GM15510 (cell line): ENCODE measurements around the gene ADH1C.

Source experiments
- POLR2A ChIP-seq: IDR thresholded peaks from 3 replicates; pipeline ENCODE4 v1.6.1; 2011; ENCODE audit warnings: borderline replicate concordance; ENCODE audit not compliant: insufficient read length; ENCODE audit errors: extremely low read depth

Gene ADH1C

GRCh38 chr4:99352602-99353537 lies at the start of gene ADH1C:
TSS of gene ADH1C (minus strand) at chr4:99352746. CDS start at chr4:99352675, 71 bp downstream.
- no peak for TF ChIP-seq POLR2A

- TF ChIP-seq POLR2A: no peak
Measured at GRCh38 chr4:99400831-99401230, 48.3 kb upstream of the ADH1C start.

GRCh38 chr4:99399017-99399416 lies 46.5 kb upstream of the ADH1C start:
- no peak for TF ChIP-seq POLR2A

GRCh38 chr4:99395595-99396364 lies 43.2 kb upstream of the ADH1C start:
- TF ChIP-seq POLR2A: no peak

- no peak for TF ChIP-seq POLR2A
Measured at GRCh38 chr4:99394896-99395295, 42.4 kb upstream of the ADH1C start.

- no peak for TF ChIP-seq POLR2A
Measured at GRCh38 chr4:99390055-99390454, 37.5 kb upstream of the ADH1C start.

GRCh38 chr4:99389606-99390005 lies 37.1 kb upstream of the ADH1C start:
- no peak for TF ChIP-seq POLR2A

GRCh38 chr4:99383833-99384392 lies 31.4 kb upstream of the ADH1C start:
- TF ChIP-seq POLR2A: no peak

- TF ChIP-seq POLR2A: no peak
Measured at GRCh38 chr4:99383399-99383798, 30.9 kb upstream of the ADH1C start.

GRCh38 chr4:99382745-99383360 lies 30.3 kb upstream of the ADH1C start:
- no peak for TF ChIP-seq POLR2A

GRCh38 chr4:99381588-99382175 lies 29.1 kb upstream of the ADH1C start:
- no peak for TF ChIP-seq POLR2A

- no peak for TF ChIP-seq POLR2A
Measured at GRCh38 chr4:99379571-99379970, 27.0 kb upstream of the ADH1C start.

GRCh38 chr4:99378876-99379275 lies 26.3 kb upstream of the ADH1C start:
- no peak for TF ChIP-seq POLR2A

GRCh38 chr4:99366491-99366890 lies 13.9 kb upstream of the ADH1C start:
- no peak for TF ChIP-seq POLR2A
